NCI-H2107 (cell line): ENCODE measurements around the gene CCS.
A peak's percentile ranks its signal among the peaks of the same experiment; 100 is the strongest.
"Not testable (repeated sequence)": the region's sequence is repeated elsewhere in the genome, so short reads cannot be mapped to it uniquely, and the experiment has no call there.

Experiments used
- DNase-seq: peaks from one replicate; lab custom pipeline; 2025; lab: John Stamatoyannopoulos, UW

CCS gene

DNA sequence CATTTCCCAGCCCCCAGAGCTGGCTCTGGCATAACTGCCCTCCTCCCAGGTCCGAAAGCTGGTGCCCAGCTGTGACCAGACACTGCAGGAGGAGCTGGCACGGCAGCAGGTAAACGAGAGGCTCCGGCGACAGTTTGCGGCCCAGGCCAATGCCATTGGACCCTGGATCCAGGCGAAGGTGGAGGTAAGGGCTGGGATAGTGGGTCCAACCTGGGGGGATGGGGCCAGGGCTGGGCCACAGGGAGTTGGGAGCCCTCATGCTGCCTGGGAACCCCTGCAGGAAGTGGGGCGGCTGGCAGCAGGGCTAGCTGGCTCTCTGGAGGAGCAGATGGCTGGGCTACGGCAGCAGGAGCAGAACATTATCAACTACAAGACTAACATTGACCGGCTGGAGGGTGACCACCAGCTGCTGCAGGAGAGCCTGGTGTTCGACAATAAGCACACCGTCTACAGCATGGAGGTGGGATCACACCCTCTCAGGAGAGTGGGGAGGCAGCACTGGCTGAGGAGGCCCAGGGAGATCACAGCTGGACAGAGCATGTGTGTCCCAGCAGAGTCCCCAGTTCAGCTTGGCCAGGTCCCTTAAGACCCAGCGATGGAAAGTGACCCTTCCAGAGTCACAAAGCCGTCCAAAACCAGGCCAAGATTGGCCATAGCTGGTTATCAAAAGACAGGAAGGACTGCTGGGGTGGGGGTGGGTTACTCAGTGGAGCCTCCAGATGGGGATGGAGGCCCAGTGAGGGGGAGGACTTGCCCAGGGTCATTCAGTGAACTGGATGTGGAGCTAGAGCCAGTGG, 31.6 kb upstream of the CCS start:
- no peak for DNase-seq

DNA sequence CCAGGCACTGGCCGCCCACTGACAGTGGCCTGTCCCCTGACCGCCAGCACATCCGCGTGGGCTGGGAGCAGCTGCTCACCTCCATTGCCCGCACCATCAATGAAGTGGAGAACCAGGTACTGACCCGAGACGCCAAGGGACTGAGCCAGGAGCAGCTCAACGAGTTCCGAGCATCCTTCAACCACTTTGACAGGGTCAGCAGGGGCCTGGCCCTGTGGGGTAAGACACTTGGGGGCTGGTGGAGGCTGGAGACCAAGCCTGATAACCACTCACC, 31.1 kb upstream of the CCS start:
- no peak for DNase-seq

DNA sequence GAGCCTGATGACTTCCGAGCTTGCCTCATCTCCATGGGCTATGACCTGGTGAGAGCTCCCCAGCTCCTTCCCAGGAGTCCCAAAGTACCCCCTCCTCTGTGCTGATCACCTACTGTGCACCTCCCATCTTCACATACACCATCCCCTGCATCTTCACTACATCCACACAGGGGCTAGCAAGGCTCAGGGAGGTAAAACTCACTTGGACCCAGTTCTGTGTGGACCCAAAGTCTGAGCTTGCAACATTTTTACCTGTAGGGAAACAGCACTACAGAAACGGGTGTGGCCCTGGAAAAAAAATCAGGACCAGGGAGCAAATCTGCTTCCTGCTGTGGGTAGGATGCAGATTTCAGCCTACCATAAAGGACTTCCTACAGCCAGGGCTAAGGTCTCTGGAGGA, 30.7 kb upstream of the CCS start:
- DNase-seq: no peak

DNA sequence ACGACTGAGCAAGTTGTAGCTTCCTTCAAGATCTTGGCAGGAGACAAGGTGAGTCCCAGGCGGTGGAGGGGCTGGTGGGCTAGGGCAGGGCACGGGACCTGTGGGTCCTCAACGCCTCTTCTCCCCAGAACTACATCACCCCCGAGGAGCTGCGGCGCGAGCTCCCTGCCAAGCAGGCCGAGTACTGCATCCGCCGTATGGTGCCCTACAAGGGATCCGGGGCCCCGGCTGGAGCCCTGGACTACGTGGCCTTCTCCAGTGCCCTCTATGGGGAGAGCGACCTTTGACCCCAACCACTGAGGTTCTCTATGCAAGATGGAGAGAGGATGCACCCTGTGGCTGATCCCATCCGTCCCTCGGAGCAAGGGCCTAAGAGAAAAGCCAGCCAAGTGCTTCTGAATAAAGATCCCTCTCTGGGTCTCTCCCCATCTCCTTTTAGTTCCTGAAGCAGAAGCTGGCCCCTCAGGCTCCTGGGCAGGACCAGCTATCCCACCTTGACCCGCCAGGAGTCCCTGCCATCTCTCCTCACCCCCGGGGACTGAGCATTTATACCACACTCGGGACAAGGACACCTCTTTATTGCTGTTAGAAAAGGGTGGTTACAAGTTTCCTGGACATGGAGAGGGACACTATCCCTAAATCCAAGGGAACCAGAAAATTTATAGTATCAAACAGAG, 29.9 kb upstream of the CCS start:
- DNase-seq: no peak

DNA sequence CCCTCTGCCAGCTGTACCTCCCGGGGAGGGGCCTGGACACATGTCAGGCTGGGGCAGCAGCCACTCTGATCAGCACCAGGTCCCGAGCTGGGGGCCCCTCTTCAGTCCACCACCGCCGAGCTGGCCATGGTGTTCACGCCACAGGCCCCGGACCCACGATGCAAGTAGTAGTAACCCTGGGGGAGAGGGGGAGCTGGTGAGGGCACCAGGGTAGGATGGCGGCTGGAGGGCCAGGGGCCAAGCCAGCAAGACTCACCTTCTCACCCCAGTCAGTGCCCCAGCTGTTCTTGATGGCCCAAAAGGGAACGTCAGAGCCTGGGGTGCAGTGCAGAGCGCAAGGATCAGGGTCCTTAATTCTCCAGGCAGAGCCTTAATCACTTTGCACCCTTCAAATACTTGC, 29.2 kb upstream of the CCS start:
- DNase-seq: no peak

DNA sequence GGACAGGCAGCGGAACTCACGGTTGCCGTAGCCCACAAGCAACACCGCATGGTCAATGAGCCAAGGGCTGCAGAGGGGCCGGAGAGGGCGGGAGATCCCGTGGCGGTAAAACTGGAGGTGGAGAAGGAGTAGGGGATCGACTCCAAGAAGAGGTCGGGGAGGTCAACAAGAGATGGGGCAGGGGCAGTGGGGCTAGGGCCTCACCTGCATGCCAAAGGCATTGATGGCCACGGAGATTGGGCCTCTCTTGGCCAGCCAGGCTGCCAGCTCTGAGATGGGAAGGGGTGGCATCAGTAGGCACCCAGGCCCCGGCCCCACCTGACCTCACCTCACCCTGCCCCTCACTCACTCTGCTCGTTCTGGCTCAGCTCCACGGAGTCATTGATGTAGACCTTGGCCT, 28.4 kb upstream of the CCS start:
- DNase-seq: no peak

DNA sequence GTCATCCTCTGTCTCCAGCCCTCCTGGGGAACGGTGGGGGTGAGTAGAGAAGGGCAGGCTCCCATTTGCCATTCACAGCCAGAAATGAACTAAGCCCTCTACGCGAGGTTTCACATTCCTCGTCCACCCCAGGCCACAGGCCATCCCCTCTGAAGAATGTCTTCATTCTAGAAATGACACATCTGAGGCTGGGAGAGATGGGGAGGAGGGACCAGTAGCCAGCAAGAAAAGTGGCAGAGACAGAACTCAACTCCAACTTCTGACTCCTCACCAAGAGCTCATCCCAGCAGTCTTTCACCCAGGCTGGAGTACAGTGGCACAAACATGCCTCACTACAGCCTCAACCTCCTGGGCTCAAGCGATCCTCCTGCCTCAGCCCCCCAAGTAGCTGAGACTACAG, 28.0 kb upstream of the CCS start:
- no peak for DNase-seq

DNA sequence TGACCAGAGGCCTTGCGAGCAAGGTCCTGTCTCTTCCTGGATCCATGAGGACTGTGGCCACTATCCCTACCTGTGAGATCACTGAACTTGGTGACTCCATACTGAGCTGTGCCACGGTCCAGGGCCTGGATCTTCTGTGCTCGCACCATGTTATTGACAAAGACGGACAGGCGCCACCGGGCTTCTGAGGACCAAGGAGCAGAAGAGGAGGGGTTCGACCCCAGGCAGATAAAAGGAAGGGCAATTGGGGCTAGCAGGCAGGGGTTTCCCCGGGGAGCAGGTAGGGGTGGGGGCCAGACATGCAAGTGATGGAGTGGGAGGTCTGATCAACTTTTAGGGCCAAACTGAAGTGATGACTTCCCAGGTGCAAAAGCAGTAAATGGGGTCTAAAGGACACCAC, 26.8 kb upstream of the CCS start:
- DNase-seq: no peak

DNA sequence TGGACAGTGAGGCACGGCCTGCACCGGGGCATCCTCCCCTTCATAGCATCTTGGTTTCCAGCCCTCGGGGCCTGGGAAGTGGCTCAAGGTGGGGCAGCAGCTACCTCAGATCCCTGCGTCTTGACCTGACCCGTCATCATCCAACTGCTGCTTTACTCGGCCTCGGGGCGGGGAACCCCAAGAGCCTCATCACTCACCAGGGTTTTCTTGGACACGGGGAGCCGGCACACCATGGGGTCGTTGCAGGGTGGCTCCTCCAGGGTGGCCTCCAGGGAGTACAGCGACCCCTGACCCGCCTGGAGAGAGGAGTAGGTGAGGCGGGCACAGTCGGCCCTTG, 25.2 kb upstream of the CCS start:
- no peak for DNase-seq

DNA sequence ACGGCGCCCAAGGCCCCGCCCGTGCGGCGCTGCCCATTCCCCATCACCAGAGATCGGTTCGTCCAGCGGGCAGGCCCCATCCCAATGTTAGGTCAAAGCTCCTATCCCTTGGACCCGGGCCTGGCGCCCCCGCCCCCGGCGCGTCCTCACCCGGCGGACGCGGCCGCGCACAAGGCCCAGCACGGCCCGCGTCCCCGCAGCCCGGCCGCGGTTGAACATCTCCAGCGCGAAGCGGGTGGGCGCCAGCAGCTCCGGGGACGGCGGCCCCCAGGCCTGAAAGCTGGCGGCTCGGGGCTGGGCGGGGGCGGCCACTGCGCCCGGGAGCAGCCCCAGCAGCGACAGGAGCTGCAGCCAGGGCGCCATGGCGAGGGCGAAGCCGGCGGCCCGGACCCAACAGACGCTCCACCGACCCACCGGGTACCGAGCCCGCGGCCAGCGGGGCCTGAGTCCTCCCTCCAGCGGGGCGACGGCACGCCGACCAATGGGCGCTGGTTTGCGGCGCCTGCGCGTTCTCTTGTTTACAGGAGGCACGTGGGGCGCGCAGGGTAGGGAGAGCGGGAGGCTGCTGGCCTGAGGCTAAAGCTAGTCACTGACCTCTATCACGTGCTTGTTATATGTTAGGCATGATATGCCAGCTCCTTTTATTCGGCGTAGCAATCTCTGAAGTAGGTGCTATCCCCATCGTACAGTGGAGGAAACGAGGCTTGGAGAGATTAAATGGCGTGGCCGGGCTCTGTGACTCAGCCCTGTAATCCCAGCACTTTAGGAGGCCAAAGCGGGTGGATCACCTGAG, 24.7 kb upstream of the CCS start, which contains the start of gene CTSF:
Gene CTSF (minus strand): TSS at position 483 of the 793 bp plus-strand sequence. CDS start 120 bp downstream, at position 363.
- peak; percentile 56 for DNase-seq

DNA sequence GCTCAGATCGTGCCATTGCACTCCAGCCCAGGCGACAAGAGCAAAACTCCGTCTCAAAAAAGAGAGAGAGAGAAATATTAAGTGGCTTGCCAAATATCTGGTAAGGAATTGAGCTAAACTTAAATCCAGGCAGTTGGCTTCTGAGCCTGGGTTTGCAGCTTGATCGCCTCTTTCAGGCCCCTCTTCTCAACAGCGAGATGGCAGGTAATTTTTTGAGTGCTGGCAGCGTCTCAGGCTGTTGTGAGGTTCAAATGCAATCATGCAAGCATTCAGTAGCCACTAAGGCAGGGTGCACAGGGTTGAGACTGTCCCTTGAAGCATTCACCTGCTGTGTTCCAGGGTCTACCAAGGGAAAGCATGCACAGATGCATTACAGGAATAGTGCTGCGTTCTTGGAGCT, 23.9 kb upstream of the CCS start:
- no peak for DNase-seq

DNA sequence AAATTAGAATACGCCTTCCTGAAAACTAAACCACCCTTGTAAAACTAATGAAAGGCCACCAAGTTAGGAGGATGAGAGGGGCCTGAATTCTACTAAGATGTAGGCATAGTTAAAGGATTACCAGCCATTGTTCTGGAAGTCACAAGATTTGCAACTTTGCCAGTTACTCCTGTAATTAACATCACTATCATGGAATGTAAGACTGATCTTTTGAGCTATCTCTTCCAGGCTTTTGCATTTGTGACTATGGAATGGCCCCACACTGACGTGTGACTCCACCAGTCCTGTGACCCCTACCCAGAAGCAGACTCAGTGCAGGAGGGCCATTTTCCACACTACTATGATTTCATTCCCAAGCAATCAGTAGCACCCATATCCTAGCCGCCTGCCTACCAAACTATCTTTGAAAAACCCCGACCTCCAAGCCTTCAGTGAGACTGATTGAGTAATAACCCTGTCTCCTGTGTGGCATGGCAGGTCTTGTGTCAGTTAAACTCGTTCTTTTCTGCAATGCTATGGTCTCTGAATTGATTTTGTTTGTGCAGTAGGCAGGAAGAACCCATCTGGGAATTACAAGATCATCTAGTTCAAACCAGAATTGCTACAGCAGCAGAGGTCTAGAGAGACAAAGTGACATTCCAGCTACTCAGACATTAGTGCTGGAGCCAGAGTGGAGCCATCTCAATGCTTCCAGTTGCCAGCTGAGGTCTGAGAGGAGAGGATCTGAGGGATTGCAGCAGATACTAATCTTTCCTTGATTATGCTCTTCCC, 22.7 kb upstream of the CCS start:
- no peak for DNase-seq

DNA sequence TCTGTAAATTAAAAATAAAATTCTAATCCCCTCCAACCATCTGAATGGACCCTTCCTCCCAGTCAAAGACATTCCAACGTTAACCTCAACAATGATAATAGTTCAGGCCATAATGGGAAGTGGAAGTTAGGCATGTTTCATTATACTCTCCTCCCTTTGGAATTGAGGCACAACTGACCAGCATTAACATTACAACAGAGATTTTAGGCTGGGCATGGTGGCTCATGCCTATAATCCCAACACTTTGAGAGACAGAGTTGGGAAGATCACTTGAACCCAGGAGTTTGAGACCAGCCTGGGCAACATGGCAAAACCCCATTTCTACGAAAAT, 22.2 kb upstream of the CCS start:
- DNase-seq: no peak

DNA sequence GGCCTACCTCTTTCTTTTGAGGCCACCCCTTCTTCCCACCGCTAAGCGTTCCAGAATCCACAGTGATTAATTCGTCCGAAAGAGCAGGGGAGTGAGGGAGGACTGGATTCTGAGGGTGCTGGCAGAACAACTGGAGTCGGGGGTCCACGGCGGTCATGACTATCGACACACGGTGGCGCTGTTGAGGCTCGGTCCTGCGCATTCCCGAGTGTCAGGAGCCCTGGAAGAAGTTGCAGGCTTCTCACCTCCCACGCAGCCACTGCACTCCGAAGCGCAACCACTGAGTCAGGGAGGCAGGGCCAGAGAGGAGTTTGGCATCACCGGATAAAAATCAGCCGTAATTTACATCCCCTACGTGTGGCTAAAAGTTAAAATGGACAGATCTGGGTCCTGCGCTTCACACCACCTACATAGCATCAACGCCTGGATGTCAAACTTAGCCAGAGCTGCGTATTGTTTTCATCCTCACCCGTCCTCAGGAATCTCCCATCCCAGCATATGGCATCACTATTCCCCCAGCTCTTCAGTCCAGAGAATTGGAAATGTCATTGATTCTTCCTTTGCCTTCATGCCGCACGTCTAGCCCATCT, 13.9 kb upstream of the CCS start:
- DNase-seq: peak; percentile 17

DNA sequence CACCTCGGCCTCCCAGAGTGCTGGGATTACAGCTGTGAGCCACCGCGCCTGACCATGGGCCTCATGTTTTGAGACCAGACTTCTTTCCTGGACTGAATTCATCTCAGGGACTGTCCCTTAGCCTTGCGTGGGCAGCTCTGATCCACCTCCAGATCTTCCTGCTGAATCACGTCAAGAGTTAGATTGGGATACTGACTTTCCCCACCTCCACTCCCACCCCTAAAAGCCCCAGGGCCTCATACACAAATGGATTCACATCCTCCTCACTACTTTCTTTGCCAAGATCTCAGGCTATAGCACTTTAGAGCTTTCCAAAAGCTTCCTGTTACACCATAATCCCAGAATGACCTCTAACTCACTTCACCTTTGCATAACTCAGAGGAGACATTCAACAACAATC, 12.2 kb upstream of the CCS start:
- no peak for DNase-seq

DNA sequence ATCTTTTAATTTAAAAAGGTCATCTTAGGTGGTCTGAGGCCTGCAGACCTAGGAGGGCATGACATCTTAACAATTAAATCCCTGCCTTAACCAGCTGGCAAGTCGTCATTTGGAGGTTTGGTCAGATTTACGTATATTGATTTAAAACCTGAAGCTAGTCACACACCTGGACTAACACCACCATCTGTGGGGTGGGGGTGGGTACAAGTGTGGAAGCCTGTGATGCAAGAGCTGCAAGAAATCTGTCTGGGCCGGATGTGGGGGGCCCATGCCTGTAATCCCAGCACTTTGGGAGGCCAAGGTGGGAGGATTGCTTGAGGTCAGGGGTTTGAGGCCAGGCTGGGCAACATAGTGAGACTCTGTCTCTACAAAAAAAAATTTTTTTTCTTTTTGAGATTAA, 11.7 kb upstream of the CCS start:
- no peak for DNase-seq

DNA sequence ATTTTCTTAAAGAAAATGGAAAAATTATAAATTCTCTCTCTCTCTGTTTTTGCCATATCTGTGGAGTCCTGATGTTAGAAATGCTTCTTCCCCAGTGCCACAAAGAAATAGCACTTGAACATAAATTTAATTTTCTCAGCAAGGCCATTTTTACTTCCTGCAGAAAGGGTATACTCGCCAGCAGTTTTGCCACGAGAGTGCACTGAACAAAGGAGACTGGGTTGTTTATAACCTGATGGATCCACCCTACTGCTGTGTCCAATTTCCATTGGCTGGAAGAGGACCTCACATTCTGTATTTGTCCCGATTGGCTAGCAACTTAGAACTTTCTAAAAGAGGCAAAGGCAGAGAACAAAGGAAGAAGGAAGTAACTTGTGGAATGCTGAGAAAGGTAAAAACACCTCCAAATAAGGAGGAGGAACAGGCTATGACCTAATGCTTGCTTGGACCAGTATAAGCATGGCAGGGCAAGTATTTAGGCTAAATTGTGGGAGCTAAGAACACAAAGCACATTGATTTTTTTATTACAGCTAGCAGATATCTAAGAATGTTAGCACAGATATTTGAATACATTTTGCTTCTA, 10.3 kb upstream of the CCS start:
- DNase-seq: not testable (repeated sequence)

DNA sequence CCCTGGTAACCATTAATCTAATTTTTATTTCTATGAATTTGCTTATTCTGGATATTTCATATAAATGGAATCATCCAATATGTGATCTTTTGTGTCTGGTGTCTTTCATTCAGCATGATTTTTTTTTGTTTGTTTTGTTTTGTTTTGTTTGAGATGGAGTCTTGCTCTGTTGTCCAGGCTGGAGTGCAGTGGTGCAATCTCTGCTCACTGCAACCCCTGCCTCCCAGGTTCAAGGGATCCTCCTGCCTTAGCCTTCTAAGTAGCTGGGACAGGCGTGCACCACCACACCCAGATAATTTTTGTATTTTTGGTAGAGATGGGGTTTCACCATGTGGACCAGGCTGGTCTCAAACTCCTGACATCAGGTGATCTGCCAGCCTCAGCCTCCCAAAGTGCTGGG, 7.5 kb upstream of the CCS start:
- not testable (repeated sequence) for DNase-seq

DNA sequence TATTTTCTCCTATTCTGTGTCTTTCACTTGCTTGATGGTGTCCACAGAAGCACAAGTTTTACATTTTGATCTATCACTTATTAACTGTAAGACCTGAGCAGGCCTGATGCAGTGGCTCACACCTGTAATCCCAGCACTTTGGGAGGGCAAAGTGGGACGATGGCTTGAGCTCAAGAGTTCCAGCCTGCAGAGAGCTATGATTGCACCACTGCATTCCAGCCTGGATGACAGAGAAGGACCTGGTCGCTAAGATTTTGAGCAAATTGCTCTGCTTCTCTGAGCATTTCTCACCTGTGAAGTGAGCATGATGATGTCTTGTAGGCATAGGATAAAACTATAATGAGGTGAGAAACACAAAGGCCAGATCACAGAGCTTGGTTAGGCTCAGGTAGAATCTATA, 6.8 kb upstream of the CCS start:
- no peak for DNase-seq

DNA sequence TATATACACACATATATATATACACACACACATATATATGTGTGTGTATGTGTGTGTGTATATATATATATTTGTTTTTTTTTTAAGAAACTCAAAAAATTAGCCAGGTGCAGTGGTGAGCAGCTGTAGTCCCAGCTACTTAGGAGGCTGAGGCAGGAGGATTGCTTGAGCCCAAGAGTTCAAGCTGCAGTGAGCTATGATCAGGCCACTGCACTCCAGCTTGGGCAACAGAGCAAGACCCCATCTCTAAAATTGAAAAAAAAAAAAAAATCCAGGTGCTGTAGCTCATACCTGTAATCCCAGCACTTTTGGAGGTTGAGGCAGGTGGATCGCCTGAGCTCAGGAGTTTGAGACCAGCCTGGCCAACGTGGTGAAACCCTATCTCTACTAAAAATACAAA, 3.7 kb upstream of the CCS start:
- DNase-seq: not testable (repeated sequence)

DNA sequence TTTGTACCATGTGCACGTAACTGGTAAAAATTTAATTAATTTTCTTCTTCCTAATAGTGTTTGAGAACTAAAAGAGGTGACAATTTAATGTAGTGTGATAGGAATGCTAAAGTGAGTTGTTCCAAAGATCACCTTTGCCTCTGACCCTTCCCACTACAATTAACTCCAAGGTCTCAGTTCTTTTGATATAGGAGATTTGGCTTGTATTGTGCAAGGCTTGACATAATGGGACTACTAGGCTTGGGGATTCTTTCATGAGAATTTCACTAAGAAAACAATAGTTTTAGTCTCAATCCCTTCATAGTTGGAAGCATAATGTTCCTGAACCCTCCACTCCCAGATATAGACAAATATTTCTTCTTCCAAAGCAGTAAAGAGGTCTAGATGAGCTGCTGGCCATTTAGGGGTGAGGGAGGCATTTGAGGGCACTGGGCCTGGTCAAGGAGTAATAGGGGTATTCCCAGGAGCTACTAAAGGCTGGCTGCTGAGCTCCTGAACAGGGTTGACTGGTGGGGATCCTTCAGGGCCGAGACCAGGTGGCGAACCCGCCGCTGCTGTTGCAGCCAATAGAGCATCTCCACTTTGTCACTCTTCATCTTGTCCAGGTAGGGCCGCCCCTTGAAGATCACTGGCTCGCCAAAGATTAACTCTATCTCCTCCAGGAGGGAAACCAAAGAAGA, 2.8 kb upstream of the CCS start:
- DNase-seq: no peak
